H1 (cell line): ENCODE measurements around the gene RAET1E. TPM values are rescaled to one million over a fixed set of nuclear protein-coding genes. Genes with fewer than 3 reads are reported as not detected.

ENCODE experiments used
- CTCF ChIA-PET: fragments of 300-600 bp; sonication (Branson Sonifier 250); formaldehyde crosslinking; loops from one replicate; lab custom pipeline; 2021; ENCODE audit not compliant: partially characterized antibody; lab: Charles Lee
- POLR2A ChIA-PET: fragments of 300-600 bp; sonication (Branson Sonifier 250); formaldehyde crosslinking; loops from one replicate; lab custom pipeline; 2021; ENCODE audit warnings: inconsistent platforms; ENCODE audit not compliant: partially characterized antibody; lab: Charles Lee
- DNase-seq, 2 experiments: peaks; one replicate each; pipeline versions ENCODE4 v3.0.0 to v3.0.0-alpha.2; 2010 to 2022; ENCODE audit warnings: low spot score in 2 of 2, low read depth in 1 of 2, mixed read lengths in 1 of 2
- FAIRE-seq: peaks from 2 replicates; lab custom pipeline; 2011; peaks lifted over from hg19 to GRCh38; lab: Jason Lieb, UNC
- H2AFZ ChIP-seq: 2 replicates; pipeline ENCODE4 v1.8.1; 2012; ENCODE audit warnings: low read length, inconsistent platforms
- H2AK5ac ChIP-seq: 2 replicates; pipeline ENCODE4 v1.6.1; 2013; ENCODE audit warnings: low read depth, low read length
- H2BK120ac ChIP-seq: replicated peaks from 2 replicates; pipeline ENCODE3; 2013; ENCODE audit warnings: low read depth, low read length, inconsistent platforms
- H2BK12ac ChIP-seq: 2 replicates; pipeline ENCODE4 v1.6.1; 2013; ENCODE audit warnings: low read depth, low read length
- H2BK15ac ChIP-seq: 2 replicates; pipeline ENCODE4 v1.6.1; 2013; ENCODE audit warnings: low read length
- H2BK20ac ChIP-seq: 2 replicates; pipeline ENCODE4 v1.6.1; 2013; ENCODE audit warnings: low read length
- H2BK5ac ChIP-seq: 2 replicates; pipeline ENCODE4 v1.6.1; 2013; ENCODE audit warnings: low read depth, low read length
- H3K14ac ChIP-seq: 2 replicates; pipeline ENCODE4 v1.6.1; 2013; ENCODE audit warnings: inconsistent platforms; ENCODE audit not compliant: insufficient read length
- H3K18ac ChIP-seq: 2 replicates; pipeline ENCODE4 v1.6.1; 2013; ENCODE audit warnings: low read length; ENCODE audit errors: extremely low read depth
- H3K23ac ChIP-seq: 2 replicates; pipeline ENCODE4 v1.6.1; 2013; ENCODE audit warnings: inconsistent platforms; ENCODE audit not compliant: insufficient read length
- H3K23me2 ChIP-seq: 2 replicates; pipeline ENCODE4 v1.6.1; 2013; ENCODE audit warnings: low read depth, low read length
- H3K27ac ChIP-seq: 2 replicates; pipeline ENCODE4 v1.6.1; 2011; ENCODE audit warnings: low read depth, low read length, inconsistent platforms
- H3K27me3 ChIP-seq, 4 experiments: replicated peaks in 1 of 4; 1 replicate in 1 of 4; 2 replicates in 3 of 4; pipeline versions ENCODE4 v1.6.1 to v1.8.1; 2011 to 2013; ENCODE audit warnings: low read length in 3 of 4, mild to moderate bottlenecking in 3 of 4, inconsistent platforms in 2 of 4, mixed read lengths in 2 of 4, moderate library complexity in 1 of 4; ENCODE audit not compliant: control insufficient read depth in 3 of 4, insufficient read depth in 3 of 4; ENCODE audit errors: extremely low read depth in 1 of 4
- H3K36me3 ChIP-seq, 4 experiments: 2 replicates each; pipeline versions ENCODE4 v1.6.1 to v1.8.1; 2011 to 2013; ENCODE audit warnings: mild to moderate bottlenecking in 4 of 4, low read length in 3 of 4, moderate library complexity in 2 of 4, control low read depth in 1 of 4, inconsistent platforms in 1 of 4; ENCODE audit not compliant: insufficient read depth in 4 of 4, control insufficient read depth in 2 of 4
- H3K4ac ChIP-seq: replicated peaks from 2 replicates; pipeline ENCODE3; 2013; ENCODE audit warnings: low read length, low read depth, mixed read lengths, inconsistent platforms; ENCODE audit not compliant: insufficient read length
- H3K4me1 ChIP-seq, 4 experiments: replicated peaks in 1 of 4; 1 replicate in 1 of 4; 2 replicates in 3 of 4; pipeline versions ENCODE4 v1.6.1 to v1.8.1; 2011 to 2013; ENCODE audit warnings: low read length in 3 of 4, inconsistent platforms in 2 of 4, mixed read lengths in 1 of 4; ENCODE audit not compliant: insufficient read depth in 4 of 4, control insufficient read depth in 3 of 4
- H3K4me2 ChIP-seq, 2 experiments: 2 replicates each; pipeline versions ENCODE4 v1.6.1 to v1.8.1; 2011 to 2013; ENCODE audit warnings: low read depth in 2 of 2, low read length in 2 of 2, control low read depth in 1 of 2, inconsistent platforms in 1 of 2, mild to moderate bottlenecking in 1 of 2; ENCODE audit not compliant: insufficient read depth in 1 of 2
- H3K4me3 ChIP-seq, 4 experiments: fragments of 200-600, 300-600 bp in 1 of 4; sonication (generic), shearing (Covaris generic), sonication (Bioruptor Twin) in 1 of 4; 2 replicates each; pipeline versions ENCODE4 v1.5.1 to v1.8.1; 2011 to 2016; ENCODE audit warnings: low read length in 4 of 4, low read depth in 3 of 4, control low read depth in 2 of 4, inconsistent platforms in 2 of 4, mild to moderate bottlenecking in 2 of 4, mixed read lengths in 1 of 4, moderate library complexity in 1 of 4; ENCODE audit not compliant: insufficient read depth in 2 of 4; ENCODE audit errors: extremely low read depth in 1 of 4
- H3K56ac ChIP-seq: replicated peaks from 2 replicates; pipeline ENCODE3; 2013; ENCODE audit warnings: low read depth, mild to moderate bottlenecking, mixed read lengths, low read length, inconsistent platforms; ENCODE audit not compliant: insufficient read length
- H3K79me1 ChIP-seq: 2 replicates; pipeline ENCODE4 v1.6.1; 2013; ENCODE audit warnings: low read depth, low read length, control low read depth
- H3K79me2 ChIP-seq, 2 experiments: 2 replicates each; pipeline versions ENCODE4 v1.6.1 to v1.8.1; 2012 to 2013; ENCODE audit warnings: low read length in 2 of 2, mild to moderate bottlenecking in 2 of 2, inconsistent platforms in 1 of 2; ENCODE audit not compliant: insufficient read depth in 2 of 2, control insufficient read depth in 1 of 2
- H3K9ac ChIP-seq, 4 experiments: replicated peaks in 1 of 4; 1 replicate in 1 of 4; 2 replicates in 3 of 4; pipeline versions ENCODE4 v1.6.1 to v1.8.1; 2011 to 2013; ENCODE audit warnings: low read depth in 3 of 4, low read length in 3 of 4, control low read depth in 2 of 4, mild to moderate bottlenecking in 2 of 4, moderate library complexity in 2 of 4, inconsistent platforms in 1 of 4; ENCODE audit errors: extremely low read depth in 1 of 4
- H3K9me3 ChIP-seq, 2 experiments: 2 replicates each; pipeline versions ENCODE4 v1.6.1 to v1.8.1; 2012 to 2013; ENCODE audit warnings: mild to moderate bottlenecking in 2 of 2, moderate library complexity in 2 of 2, control low read depth in 1 of 2, inconsistent platforms in 1 of 2, low read depth in 1 of 2, low read length in 1 of 2, mixed read lengths in 1 of 2; ENCODE audit not compliant: insufficient read depth in 2 of 2
- H4K20me1 ChIP-seq, 2 experiments: replicated peaks in 1 of 2; 2 replicates each; pipeline versions ENCODE3 to v1.8.1; 2011 to 2013; ENCODE audit warnings: inconsistent platforms in 2 of 2, low read length in 2 of 2, mild to moderate bottlenecking in 1 of 2; ENCODE audit not compliant: insufficient read depth in 2 of 2, control insufficient read depth in 1 of 2
- H4K5ac ChIP-seq: 2 replicates; pipeline ENCODE4 v1.6.1; 2013; ENCODE audit warnings: low read length, low read depth, mixed read lengths, inconsistent platforms; ENCODE audit not compliant: insufficient read length
- H4K8ac ChIP-seq: 2 replicates; pipeline ENCODE4 v1.8.0; 2013; ENCODE audit warnings: mild to moderate bottlenecking, moderate library complexity, low read length, inconsistent platforms; ENCODE audit not compliant: insufficient read depth; ENCODE audit errors: extremely low read depth
- H4K91ac ChIP-seq: replicated peaks from 2 replicates; pipeline ENCODE3; 2013; ENCODE audit warnings: low read length, mixed read lengths, inconsistent platforms; ENCODE audit not compliant: insufficient read length
- BACH1 ChIP-seq: IDR thresholded peaks from 2 replicates; pipeline ENCODE4 v1.6.1; 2012; ENCODE audit warnings: low read length, improper control_type of control experiment
- CEBPB ChIP-seq: IDR thresholded peaks from 2 replicates; pipeline ENCODE4 v1.6.1; 2012; ENCODE audit warnings: low read depth, low read length
- CHD1 ChIP-seq: IDR thresholded peaks from 2 replicates; pipeline ENCODE4 v1.6.1; 2012; ENCODE audit warnings: low read depth, low read length, improper control_type of control experiment
- CREB1 ChIP-seq: IDR thresholded peaks from 2 replicates; pipeline ENCODE4 v1.6.1; 2012; ENCODE audit warnings: inconsistent platforms
- POLR2AphosphoS5 ChIP-seq: IDR thresholded peaks from 2 replicates; pipeline ENCODE4 v1.6.1; 2011; ENCODE audit warnings: low read depth, low read length
- RBBP5 ChIP-seq: IDR thresholded peaks from 2 replicates; pipeline ENCODE4 v1.7.1; 2012; ENCODE audit warnings: low read depth, mild to moderate bottlenecking, inconsistent platforms, low read length, moderate library complexity, borderline replicate concordance
- SP4 ChIP-seq: IDR thresholded peaks from 2 replicates; pipeline ENCODE4 v1.6.1; 2012; ENCODE audit warnings: low read length, inconsistent platforms
- WGBS, 2 experiments: shearing (Covaris generic) in 1 of 2; methylation state at CpG; one replicate each; pipeline versions ENCODE4 v1.1.6 to v1.1.7; 2013 to 2015; ENCODE audit warnings: low lambda C conversion rate in 2 of 2, mixed read lengths in 2 of 2, inconsistent platforms in 1 of 2, low coverage in 1 of 2, missing lambda C conversion rate in 1 of 2; ENCODE audit not compliant: insufficient replicate concordance in 2 of 2, insufficient coverage in 1 of 2, insufficient read length in 1 of 2; ENCODE audit errors: extremely low coverage in 1 of 2, missing lambda C conversion rate in 1 of 2; 5-methylcytosine and 5-hydroxymethylcytosine counted together
- polyA plus RNA-seq, 7 experiments: library from polyadenylated mRNA; depleted of rRNA in 3 of 7; stranded (reverse) in 5 of 7; unstranded in 2 of 7; fragments of >200 nt in 5 of 7; fragments of 200-250 nt in 2 of 7; gene quantifications; 1 replicate in 5 of 7; 2 replicates in 1 of 7; 4 replicates in 1 of 7; pipeline versions ENCODE4 v1.2.1 to v1.2.3, GENCODE V29; 2011 to 2013; ENCODE audit warnings: missing spikeins in 2 of 7, mixed read lengths in 2 of 7
- total RNA-seq: library from RNA; stranded (reverse); fragmentation: NEBNext Ultra II Directional; extraction: Animal tissue kit (Norgen Biotek cat#: 25700); gene quantifications from 2 replicates; pipeline ENCODE4 v1.2.1, GENCODE V29; 2021

The RAET1E gene
- total and polyA plus RNA-seq, 2 of the 8 experiments (the other 6 are each of a cell fraction or from before 2014, with no cell fraction given): not detected

- no peak overlapping the region for H3K4me3 ChIP-seq
- H3K9me3 ChIP-seq: no peaks in the 10 kb centered on the region; a peak in 1 of 4 replicates
- no peak overlapping the region for H2BK12ac ChIP-seq
- H3K9ac ChIP-seq: no peak overlapping the region
- DNase-seq: no peak
- H3K36me3 ChIP-seq: peaks cover 0 to 3% (median 0%) of the 10 kb centered on the region in 4 experiments; a peak in 1 of 8 replicates
- no peak overlapping the region for H2AK5ac ChIP-seq
- peaks cover 3 to 6% of the 10 kb centered on the region in 2 experiments for H4K20me1 ChIP-seq
- no peak overlapping the region for H4K91ac ChIP-seq
- no peak overlapping the region for H2BK120ac ChIP-seq
- peaks cover 0 to 5% (median 0%) of the 10 kb centered on the region in 4 experiments; a peak in 2 of 7 replicates for H3K4me1 ChIP-seq
- H3K56ac ChIP-seq: no peak overlapping the region
- no peak overlapping the region for H2BK5ac ChIP-seq
- no peak for TF ChIP-seq CREB1
- no peak for TF ChIP-seq CEBPB
- no peak for TF ChIP-seq POLR2AphosphoS5
- TF ChIP-seq CHD1: no peak
- no peak for TF ChIP-seq BACH1
- no peak for TF ChIP-seq RBBP5
- no peak for TF ChIP-seq SP4
- TF ChIP-seq, all 59 proteins: peak for 0
- H3K4me2 ChIP-seq: no peak overlapping the region
- FAIRE-seq: no peak
- no peak overlapping the region for H3K4ac ChIP-seq
- H3K18ac ChIP-seq: no peak overlapping the region
- no peaks in the 10 kb centered on the region for H3K79me1 ChIP-seq
- WGBS, 2 experiments: 85% methylated on average over 4 of the region's 4 CpGs; no CpG with 5 or more reads in 1 of the 2 experiments
- ChIA-PET CTCF (interaction anchor here (1.1 to 3.7 kb wide), 3 partner anchors 15 to 84 kb away, joined by 4 to 19 read pairs (median 5); no protein-coding TSS in a partner anchor), POLR2A (no interaction called here)
- no peak overlapping the region for H4K5ac ChIP-seq
- no peak overlapping the region for H2BK15ac ChIP-seq
- no peaks in the 10 kb centered on the region for H3K79me2 ChIP-seq
- no peak overlapping the region for H2BK20ac ChIP-seq
- no peak overlapping the region for H3K14ac ChIP-seq
- peaks cover 12% of the 10 kb centered on the region; the same call in 1 of the 2 replicates for H3K23me2 ChIP-seq
- no peak overlapping the region for H3K23ac ChIP-seq
- no peak overlapping the region for H2AFZ ChIP-seq
- no peak overlapping the region for H4K8ac ChIP-seq
- peaks cover 30 to 47% (median 43%) of the 10 kb centered on the region in 4 experiments for H3K27me3 ChIP-seq
- H3K27ac ChIP-seq: no peak overlapping the region
Measured at GRCh38 chr6:149919834-149920225, 21.9 kb upstream of the RAET1E start.
